Keratinocyte (primary cell): ENCODE measurements around the gene FBXL2. TPM values are rescaled to one million over a fixed set of nuclear protein-coding genes. Genes with fewer than 3 reads are reported as not detected.

Experiments used
- DNase-seq: peaks from one replicate; pipeline ENCODE4 v3.0.0-alpha.2; 2011; ENCODE audit warnings: low read depth, missing footprints, low spot score
- FAIRE-seq: peaks from 2 replicates; lab custom pipeline; 2011; peaks lifted over from hg19 to GRCh38; lab: Jason Lieb, UNC
- H2AFZ ChIP-seq: 2 replicates; pipeline ENCODE4 v1.6.0; 2012; ENCODE audit warnings: low read length, control low read depth, inconsistent platforms; ENCODE audit not compliant: control insufficient read depth
- H3K27ac ChIP-seq: 2 replicates; pipeline ENCODE4 v1.5.1; 2011; ENCODE audit warnings: low read length; ENCODE audit not compliant: control insufficient read depth, insufficient read depth
- H3K27me3 ChIP-seq: 3 replicates; pipeline ENCODE4 v1.6.0; 2011; ENCODE audit warnings: low read length; ENCODE audit not compliant: control insufficient read depth, insufficient read depth; ENCODE audit errors: extremely low read depth
- H3K36me3 ChIP-seq, 2 experiments: 2 replicates in 1 of 2; 3 replicates in 1 of 2; pipeline ENCODE4 v1.5.1; 2011; ENCODE audit warnings: low read length in 2 of 2, mild to moderate bottlenecking in 1 of 2; ENCODE audit not compliant: control insufficient read depth in 2 of 2, insufficient read depth in 2 of 2; ENCODE audit errors: extremely low read depth in 1 of 2
- H3K4me1 ChIP-seq: 3 replicates; pipeline ENCODE4 v1.5.1; 2011; ENCODE audit warnings: low read length; ENCODE audit not compliant: control insufficient read depth, insufficient read depth; ENCODE audit errors: extremely low read depth
- H3K4me2 ChIP-seq: 3 replicates; pipeline ENCODE4 v1.6.0; 2011; ENCODE audit warnings: low read depth, low read length; ENCODE audit not compliant: control insufficient read depth, insufficient read depth; ENCODE audit errors: extremely low read depth
- H3K4me3 ChIP-seq, 3 experiments: fragments of 200-600 bp in 1 of 3; sonication (generic) in 1 of 3; 2 replicates in 2 of 3; 3 replicates in 1 of 3; pipeline ENCODE4 v1.5.1; 2011 to 2016; ENCODE audit warnings: low read length in 3 of 3, mild to moderate bottlenecking in 3 of 3, control low read depth in 2 of 3, inconsistent platforms in 1 of 3, low read depth in 1 of 3, mixed read lengths in 1 of 3, mixed run types in 1 of 3, moderate library complexity in 1 of 3; ENCODE audit not compliant: control insufficient read depth in 2 of 3, insufficient read depth in 2 of 3; ENCODE audit errors: extremely low read depth in 1 of 3
- H3K79me2 ChIP-seq: 2 replicates; pipeline ENCODE4 v1.6.0; 2012; ENCODE audit warnings: low read length; ENCODE audit not compliant: control insufficient read depth, insufficient read depth
- H3K9ac ChIP-seq: 3 replicates; pipeline ENCODE4 v1.6.0; 2011; ENCODE audit warnings: low read length; ENCODE audit not compliant: control insufficient read depth, insufficient read depth; ENCODE audit errors: extremely low read depth
- H3K9me1 ChIP-seq: 3 replicates; pipeline ENCODE4 v1.6.0; 2011; ENCODE audit warnings: low read length; ENCODE audit not compliant: control insufficient read depth, insufficient read depth; ENCODE audit errors: extremely low read depth
- H3K9me3 ChIP-seq: 2 replicates; pipeline ENCODE4 v1.5.1; 2012; ENCODE audit warnings: low read depth, low read length; ENCODE audit not compliant: control insufficient read depth
- H4K20me1 ChIP-seq: 3 replicates; pipeline ENCODE4 v1.6.0; 2011; ENCODE audit warnings: low read length; ENCODE audit not compliant: control insufficient read depth, insufficient read depth; ENCODE audit errors: extremely low read depth
- CTCF ChIP-seq, 3 experiments: IDR thresholded peaks in 1 of 3; conservative IDR thresholded peaks in 1 of 3; optimal IDR thresholded peaks in 1 of 3; 2 replicates in 2 of 3; 3 replicates in 1 of 3; pipeline versions ENCODE3 to v1.5.1; 2011; ENCODE audit warnings: low read length in 3 of 3, mild to moderate bottlenecking in 3 of 3, moderate library complexity in 2 of 3, control low read depth in 1 of 3, inconsistent platforms in 1 of 3; ENCODE audit not compliant: insufficient read depth in 2 of 3; ENCODE audit errors: extremely low read depth in 1 of 3
- EZH2 ChIP-seq: IDR thresholded peaks from one replicate; pipeline ENCODE4 v1.6.1; 2012; ENCODE audit warnings: inconsistent platforms, mild to moderate bottlenecking, low read length, moderate library complexity
- dilution Hi-C: fragments of 300-500 bp; cut with MboI; formaldehyde crosslinking; loops from one replicate; pipeline ENCODE4 v1.7.0; 2020; ENCODE audit warnings: low sequenced_read_pairs; ENCODE audit not compliant: extremely low pct_ligation_motif_present
- polyA plus RNA-seq, 5 experiments: library from polyadenylated mRNA; depleted of rRNA in 3 of 5; stranded (reverse) in 3 of 5; stranded (forward) in 1 of 5; unstranded in 1 of 5; fragments of >200 nt; gene quantifications; 1 replicate in 1 of 5; 2 replicates in 3 of 5; 3 replicates in 1 of 5; pipeline versions ENCODE4 v1.2.1 to v1.2.3, GENCODE V29; 2011 to 2012; ENCODE audit warnings: missing spikeins in 2 of 5, low read depth in 1 of 5, low replicate concordance in 1 of 5

FBXL2 gene
- polyA plus RNA-seq, 1 donor (not counting 4 experiments of a cell fraction or from before 2014, with no cell fraction given) = 25.9 TPM

- H3K9me1 ChIP-seq = no peaks in the 10 kb centered on the region
- DNase-seq (no peak), FAIRE-seq (no peak)
- no peak overlapping the region for H3K4me3 ChIP-seq
- no peak overlapping the region for H2AFZ ChIP-seq
- no peaks in the 10 kb centered on the region for H3K27me3 ChIP-seq
- H3K9me3 ChIP-seq = no peaks in the 10 kb centered on the region
- no peaks in the 10 kb centered on the region for H4K20me1 ChIP-seq
- H3K9ac ChIP-seq = no peak overlapping the region
- TF ChIP-seq EZH2 = no peak
- TF ChIP-seq CTCF (optimal IDR thresholded peaks at IDR 0.05 in 1 of 3, IDR thresholded peaks at IDR 0.05 in 1 of 3, conservative IDR thresholded peaks at IDR 0.05 in 1 of 3; ENCODE audit: extremely low read depth in 1 of 3, insufficient read depth in 2 of 3, low read length in 3 of 3) = no peak
- peaks cover 12% of the 10 kb centered on the region for H3K79me2 ChIP-seq
- no peak overlapping the region for H3K4me2 ChIP-seq
- peaks cover 0 to 11% of the 10 kb centered on the region in 2 experiments for H3K36me3 ChIP-seq
- dilution Hi-C loops = no loop called here
- H3K4me1 ChIP-seq = peaks cover 11% of the 10 kb centered on the region
- H3K27ac ChIP-seq = no peak overlapping the region
Measured at GRCh38 chr3:33313331-33313730, 36.1 kb downstream of the FBXL2 start.

DNA sequence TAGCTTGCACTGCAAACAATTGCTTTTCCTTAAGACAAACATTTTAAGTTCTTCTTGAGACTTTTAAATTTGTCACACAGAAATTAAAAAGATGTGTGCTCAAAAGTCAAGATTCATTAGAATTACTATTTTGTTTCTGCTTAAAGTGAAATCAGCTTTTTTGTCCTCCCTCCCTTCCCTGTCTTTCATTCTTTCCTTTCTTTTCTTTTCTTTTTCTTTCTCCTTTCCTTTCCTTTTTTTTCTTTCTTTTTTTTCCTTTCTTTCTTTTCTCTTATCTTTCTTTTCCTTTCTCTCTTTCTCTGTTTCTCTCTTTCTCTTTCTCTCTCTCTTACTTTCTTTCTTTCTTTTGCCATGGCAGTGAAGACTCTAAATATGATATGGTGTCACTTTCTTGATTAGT, 37.8 kb downstream of the FBXL2 start:
- Histone ChIP-seq H3K4me3 (no peak overlapping the region), H3K9me1 (no peaks in the 10 kb centered on the region), H3K79me2 (peaks cover 15% of the 10 kb centered on the region), H3K27me3 (no peaks in the 10 kb centered on the region), H4K20me1 (no peaks in the 10 kb centered on the region), H3K27ac (no peak overlapping the region), H2AFZ (no peak overlapping the region), H3K4me2 (no peak overlapping the region), H3K9me3 (no peaks in the 10 kb centered on the region), H3K36me3 (peaks cover 0 to 9% of the 10 kb centered on the region in 2 experiments), H3K9ac (no peak overlapping the region), H3K4me1 (peaks cover 14% of the 10 kb centered on the region)
- FAIRE-seq = no peak
- no peak for DNase-seq
- dilution Hi-C loops = no loop called here
- TF ChIP-seq EZH2 (no peak), CTCF (optimal IDR thresholded peaks at IDR 0.05 in 1 of 3, IDR thresholded peaks at IDR 0.05 in 1 of 3, conservative IDR thresholded peaks at IDR 0.05 in 1 of 3; ENCODE audit: extremely low read depth in 1 of 3, insufficient read depth in 2 of 3, low read length in 3 of 3) (no peak)
